Stimulated activated effector memory CD8-positive, alpha-beta T cell treated with anti-CD3 and anti-CD28 coated beads, Interleukin-12 subunit alpha, Interleukin-12 subunit beta, amount 100 ng/mL, for 72 hours (primary cell): Measurements from ENCODE around the gene FYN.
A peak's percentile ranks its signal among the peaks of the same experiment; 100 is the strongest.
"Not testable (repeated sequence)": the region's sequence is repeated elsewhere in the genome, so short reads cannot be mapped to it uniquely, and the experiment has no call there.

Source experiments
- ATAC-seq: fragments of 150-1000 bp; cut with Tn5 transposase; 2 replicates; pipeline ENCODE4 v1.10.0; 2021
- DNase-seq, 2 donors: peaks; one replicate each; pipeline ENCODE4 v3.0.0; 2021 to 2022; ENCODE audit warnings: low spot score in 2 of 2
- H3K27ac Mint-ChIP-seq: one replicate; pipeline ENCODE4 v1.8.0; 2022; ENCODE audit warnings: mild to moderate bottlenecking, mixed read lengths
- H3K36me3 Mint-ChIP-seq: one replicate; pipeline ENCODE4 v1.8.0; 2022; ENCODE audit warnings: mild to moderate bottlenecking, mixed read lengths
- H3K4me1 Mint-ChIP-seq: one replicate; pipeline ENCODE4 v1.8.0; 2022; ENCODE audit warnings: mixed read lengths
- H3K4me3 Mint-ChIP-seq: one replicate; pipeline ENCODE4 v1.8.0; 2022; ENCODE audit warnings: mild to moderate bottlenecking, mixed read lengths
- H3K9me3 Mint-ChIP-seq: one replicate; pipeline ENCODE4 v1.8.0; 2022; ENCODE audit warnings: mixed read lengths

Gene FYN

DNA sequence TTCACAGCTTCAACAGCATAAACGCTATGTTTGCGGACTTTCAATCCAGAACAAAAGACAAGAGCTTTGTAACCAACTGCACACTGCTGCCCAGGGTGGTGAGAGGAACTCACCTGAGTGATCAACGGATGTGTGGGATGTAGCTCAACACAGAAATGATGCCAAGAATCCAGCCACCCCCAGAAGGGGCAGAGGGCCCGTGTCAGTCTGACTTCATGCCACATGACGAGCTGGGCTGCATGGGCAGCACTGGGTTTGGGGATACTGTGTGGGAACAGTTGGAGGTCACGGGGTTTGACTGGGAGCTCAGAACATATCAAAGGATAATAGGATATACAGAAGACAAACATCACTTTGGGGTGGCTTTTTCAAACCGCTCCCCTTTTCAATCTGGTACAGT, 188.2 kb downstream of the FYN start:
- Mint-ChIP-seq H3K27ac (peak overlapping the region; percentile 90), H3K36me3 (peaks cover 100% of the 10 kb centered on the region)

GRCh38 chr6:111683749-111684267, 189.4 kb downstream of the FYN start:
- Mint-ChIP-seq H3K9me3 (no peaks in the 10 kb centered on the region), H3K27ac (peak overlapping the region; percentile 90), H3K4me1 (peaks cover 86% of the 10 kb centered on the region), H3K36me3 (peaks cover 100% of the 10 kb centered on the region), H3K4me3 (no peak overlapping the region)
- DNase-seq (no peak), ATAC-seq (no peak)

More for the DNA sequence above, 188.2 kb downstream of the FYN start:
- peaks cover 82% of the 10 kb centered on the region for H3K4me1 Mint-ChIP-seq
- ATAC-seq (no peak), DNase-seq (no peak)
- H3K9me3 Mint-ChIP-seq, result no peaks in the 10 kb centered on the region
- H3K4me3 Mint-ChIP-seq, result no peak overlapping the region

DNA sequence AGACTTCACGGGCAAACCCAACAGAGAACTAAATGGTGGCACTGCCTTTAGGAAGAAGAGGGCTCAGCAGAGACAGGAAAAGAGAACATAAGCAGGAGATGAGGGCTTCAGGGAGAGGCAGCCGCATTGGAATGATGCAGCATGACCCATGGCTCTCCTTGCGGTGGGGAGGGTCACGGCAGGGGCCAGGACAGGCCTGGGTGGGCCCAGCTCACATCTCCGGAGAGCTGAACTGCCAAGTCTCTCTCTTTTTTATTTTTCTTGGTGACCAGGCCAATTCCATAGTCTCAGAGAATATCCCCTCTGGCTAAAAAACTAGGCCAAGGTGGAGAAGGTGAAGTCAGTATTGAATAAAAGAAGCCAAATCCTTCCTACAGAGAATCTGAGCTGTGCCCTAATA, 190.1 kb downstream of the FYN start:
- DNase-seq, result no peak
- Mint-ChIP-seq H3K9me3 (no peaks in the 10 kb centered on the region), H3K4me3 (no peak overlapping the region), H3K27ac (peak overlapping the region; percentile 90), H3K36me3 (peaks cover 100% of the 10 kb centered on the region), H3K4me1 (peaks cover 87% of the 10 kb centered on the region)
- no peak for ATAC-seq

GRCh38 chr6:111681860-111682259, 191.4 kb downstream of the FYN start:
- no peak for DNase-seq
- Mint-ChIP-seq H3K36me3 (peaks cover 100% of the 10 kb centered on the region), H3K4me3 (no peak overlapping the region), H3K9me3 (no peaks in the 10 kb centered on the region), H3K4me1 (peaks cover 75% of the 10 kb centered on the region), H3K27ac (peak overlapping the region; percentile 90)
- ATAC-seq, result no peak

- Mint-ChIP-seq H3K4me1 (peaks cover 67% of the 10 kb centered on the region), H3K36me3 (peaks cover 100% of the 10 kb centered on the region), H3K27ac (peak overlapping the region; percentile 90)
- not testable (repeated sequence) for H3K4me3 Mint-ChIP-seq, DNase-seq, ATAC-seq, H3K9me3 Mint-ChIP-seq
Measured at GRCh38 chr6:111680811-111681609, 192.2 kb downstream of the FYN start.

DNA sequence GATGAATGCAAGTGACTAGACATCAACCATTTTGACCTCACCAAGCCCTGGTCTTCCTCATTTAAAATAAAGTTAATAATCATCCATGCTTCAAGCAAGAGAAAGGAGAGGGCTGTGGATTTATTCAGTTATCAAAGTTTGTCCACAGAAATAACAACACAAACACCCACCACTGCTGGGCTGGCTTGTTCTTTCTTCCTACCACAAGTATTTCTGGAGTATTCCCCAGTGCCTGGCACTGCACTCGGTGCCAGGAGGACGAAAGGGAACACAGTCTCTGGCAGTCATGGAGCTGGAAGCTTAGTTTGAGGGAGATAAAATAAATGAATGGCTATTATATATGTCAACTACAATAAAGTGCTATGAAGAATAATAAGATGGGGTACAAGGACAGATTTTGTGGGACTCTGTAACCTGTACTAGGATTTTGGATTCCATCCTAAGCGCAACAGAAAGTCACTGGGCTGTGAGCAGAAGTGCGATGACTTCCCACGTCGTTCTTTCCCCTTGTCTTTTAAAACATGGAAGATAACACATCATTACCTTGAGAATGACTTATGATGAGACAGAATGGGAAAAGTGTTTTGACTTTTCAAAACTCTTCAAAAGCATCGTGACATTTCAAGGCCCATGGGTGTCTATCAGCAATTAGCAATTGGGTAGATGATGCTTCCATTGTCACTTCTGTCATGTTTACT, 193.1 kb downstream of the FYN start:
- ATAC-seq (no peak), DNase-seq (no peak)
- peak overlapping the region; percentile 78 for H3K27ac Mint-ChIP-seq
- no peaks in the 10 kb centered on the region for H3K9me3 Mint-ChIP-seq
- H3K36me3 Mint-ChIP-seq, result peaks cover 100% of the 10 kb centered on the region
- no peak overlapping the region for H3K4me3 Mint-ChIP-seq
- peaks cover 58% of the 10 kb centered on the region for H3K4me1 Mint-ChIP-seq

- ATAC-seq, result no peak
- H3K4me1 Mint-ChIP-seq, result peaks cover 50% of the 10 kb centered on the region
- peaks cover 100% of the 10 kb centered on the region for H3K36me3 Mint-ChIP-seq
- H3K27ac Mint-ChIP-seq, result peak overlapping the region; percentile 78
- H3K4me3 Mint-ChIP-seq, result no peak overlapping the region
- H3K9me3 Mint-ChIP-seq, result no peaks in the 10 kb centered on the region
- no peak for DNase-seq
Measured at GRCh38 chr6:111679126-111679858, 194.0 kb downstream of the FYN start.

DNA sequence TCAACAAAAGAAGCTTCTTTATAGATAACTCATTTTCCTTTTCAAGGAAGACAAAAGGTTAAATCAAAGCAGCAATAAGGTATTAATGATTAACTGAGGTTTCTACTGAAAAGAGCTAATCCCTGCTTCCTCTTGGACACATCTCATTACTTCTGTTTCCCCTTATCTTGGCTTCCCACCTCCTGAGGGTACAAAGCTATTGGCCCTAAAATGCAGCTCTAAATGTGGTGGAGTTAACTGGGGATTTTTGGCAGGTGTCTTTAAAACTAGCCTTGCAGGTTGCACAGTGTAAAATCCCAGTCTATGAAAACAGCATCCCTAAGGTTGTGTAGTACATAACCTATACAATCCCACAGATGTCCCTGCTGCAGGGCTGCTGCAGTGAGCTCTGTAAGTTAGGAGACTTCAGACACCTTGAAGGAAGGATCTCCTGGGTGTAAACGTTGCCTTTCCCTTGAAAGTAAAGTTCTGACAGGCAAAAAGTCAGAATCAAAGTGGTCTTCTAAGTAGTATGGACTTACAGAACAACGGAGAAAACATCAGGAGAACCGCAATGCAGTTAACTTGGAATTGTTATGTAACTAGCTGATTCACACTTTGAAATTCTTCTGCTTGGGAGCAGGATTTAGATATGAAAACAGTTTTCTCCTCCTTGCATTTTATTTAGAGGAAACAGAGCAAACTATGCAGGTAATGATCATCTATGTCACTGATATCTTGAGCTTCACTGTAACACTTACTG, 195.8 kb downstream of the FYN start:
- Mint-ChIP-seq H3K36me3 (peaks cover 100% of the 10 kb centered on the region), H3K4me3 (no peak overlapping the region), H3K4me1 (peaks cover 31% of the 10 kb centered on the region), H3K27ac (peak overlapping the region; percentile 78), H3K9me3 (no peaks in the 10 kb centered on the region)
- no peak for ATAC-seq
- DNase-seq, result no peak

DNA sequence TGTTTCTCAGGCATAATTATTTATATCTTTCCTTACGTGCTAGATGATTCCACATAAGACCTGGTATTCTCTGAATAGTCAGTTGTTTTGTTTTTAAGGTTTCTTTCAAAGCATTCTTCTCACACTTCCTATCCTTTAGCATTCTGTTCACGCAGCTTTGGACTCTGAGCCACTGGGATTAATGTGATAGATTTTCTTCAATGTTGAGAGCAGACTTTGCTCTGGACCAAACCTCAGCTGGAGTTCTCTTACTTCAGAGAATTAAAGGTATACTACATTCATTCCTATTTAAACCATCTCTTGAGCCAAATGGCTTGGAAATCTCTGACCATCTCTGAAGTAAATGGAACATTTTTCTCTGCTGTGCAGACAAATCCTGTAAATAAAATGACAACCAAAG, 196.9 kb downstream of the FYN start:
- ATAC-seq, result no peak
- DNase-seq, result no peak
- no peaks in the 10 kb centered on the region for H3K9me3 Mint-ChIP-seq
- peaks cover 22% of the 10 kb centered on the region for H3K4me1 Mint-ChIP-seq
- H3K27ac Mint-ChIP-seq, result no peak overlapping the region
- peaks cover 100% of the 10 kb centered on the region for H3K36me3 Mint-ChIP-seq
- no peak overlapping the region for H3K4me3 Mint-ChIP-seq

GRCh38 chr6:111674883-111675282, 198.4 kb downstream of the FYN start:
- Mint-ChIP-seq H3K4me3 (no peak overlapping the region), H3K27ac (peak overlapping the region; percentile 84), H3K4me1 (peaks cover 16% of the 10 kb centered on the region), H3K9me3 (no peaks in the 10 kb centered on the region), H3K36me3 (peaks cover 100% of the 10 kb centered on the region)
- no peak for DNase-seq
- ATAC-seq, result no peak

GRCh38 chr6:111674413-111674812, 198.8 kb downstream of the FYN start:
- DNase-seq (no peak), ATAC-seq (no peak)
- Mint-ChIP-seq H3K9me3 (no peaks in the 10 kb centered on the region), H3K36me3 (peaks cover 100% of the 10 kb centered on the region), H3K4me1 (peaks cover 12% of the 10 kb centered on the region), H3K27ac (peak overlapping the region; percentile 84), H3K4me3 (no peak overlapping the region)

- peaks cover 100% of the 10 kb centered on the region for H3K36me3 Mint-ChIP-seq
- DNase-seq, result no peak
- H3K27ac Mint-ChIP-seq, result peak overlapping the region; percentile 84
Measured at GRCh38 chr6:111673937-111674336, 199.3 kb downstream of the FYN start.

GRCh38 chr6:111673532-111673931, 199.7 kb downstream of the FYN start:
- no peak for DNase-seq
- no peaks in the 10 kb centered on the region for H3K9me3 Mint-ChIP-seq
- ATAC-seq, result no peak
- H3K36me3 Mint-ChIP-seq, result peaks cover 100% of the 10 kb centered on the region
- H3K4me3 Mint-ChIP-seq, result no peak overlapping the region
- H3K27ac Mint-ChIP-seq, result peak overlapping the region; percentile 84
- peaks cover 4% of the 10 kb centered on the region for H3K4me1 Mint-ChIP-seq

More at GRCh38 chr6:111673937-111674336, 199.3 kb downstream of the FYN start:
- ATAC-seq, result no peak
- no peaks in the 10 kb centered on the region for H3K9me3 Mint-ChIP-seq
- H3K4me1 Mint-ChIP-seq, result peaks cover 7% of the 10 kb centered on the region
- no peak overlapping the region for H3K4me3 Mint-ChIP-seq

DNA sequence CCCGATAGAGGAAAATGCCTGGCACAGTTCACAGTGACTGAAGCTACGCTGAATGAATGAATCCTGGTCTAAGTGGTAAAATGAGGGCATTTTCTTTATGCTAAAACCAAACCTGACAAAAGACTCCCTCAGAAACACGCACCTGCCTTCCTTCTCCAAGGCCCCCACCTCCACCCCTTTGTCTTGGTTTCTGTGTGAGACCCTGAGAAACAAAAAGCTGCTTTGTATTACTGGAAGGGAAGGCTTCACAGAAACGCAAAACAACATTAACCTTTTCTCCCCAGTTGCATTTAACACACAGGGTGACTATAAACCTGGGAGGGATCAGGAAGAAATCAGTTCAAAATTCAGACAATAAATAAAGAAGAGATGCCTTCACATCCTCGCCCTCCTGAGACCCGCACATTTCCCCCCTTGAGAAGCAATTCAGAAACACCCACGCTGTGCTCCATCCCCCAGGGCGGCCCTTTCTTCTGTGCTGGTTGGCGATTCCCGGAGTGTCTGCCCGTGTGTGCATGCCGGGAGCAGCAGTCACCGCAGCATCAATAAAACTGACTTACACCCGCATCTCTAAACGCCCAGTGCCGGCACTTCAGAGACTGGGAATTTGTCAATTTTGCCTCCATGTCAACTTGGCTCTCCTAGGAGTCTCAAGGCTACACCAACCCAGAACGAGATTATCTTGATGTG, 200.3 kb downstream of the FYN start:
- Mint-ChIP-seq H3K4me3 (no peak overlapping the region), H3K4me1 (peaks cover 7% of the 10 kb centered on the region), H3K9me3 (no peaks in the 10 kb centered on the region), H3K36me3 (peaks cover 100% of the 10 kb centered on the region), H3K27ac (peak overlapping the region; percentile 84)
- ATAC-seq (no peak), DNase-seq (no peak)
